Neural cell (in vitro differentiated cells): ENCODE measurements around the gene TMC3.

Experiments
- TAF1 ChIP-seq: IDR thresholded peaks from 2 replicates; pipeline ENCODE4 v1.6.1; 2012; ENCODE audit warnings: low read depth
- TF ChIP-seq, protein P1 (sequence below): fragments of 450-650 bp; IDR thresholded peaks from 2 replicates; pipeline ENCODE4 v1.5.1; 2014; ENCODE audit warnings: antibody characterized with exemption, mild to moderate bottlenecking, moderate library complexity; ENCODE audit not compliant: poor library complexity, severe bottlenecking
- TF ChIP-seq, protein P2 (sequence below): IDR thresholded peaks from 2 replicates; pipeline ENCODE4 v1.6.1; 2012; ENCODE audit warnings: borderline replicate concordance

DNA sequence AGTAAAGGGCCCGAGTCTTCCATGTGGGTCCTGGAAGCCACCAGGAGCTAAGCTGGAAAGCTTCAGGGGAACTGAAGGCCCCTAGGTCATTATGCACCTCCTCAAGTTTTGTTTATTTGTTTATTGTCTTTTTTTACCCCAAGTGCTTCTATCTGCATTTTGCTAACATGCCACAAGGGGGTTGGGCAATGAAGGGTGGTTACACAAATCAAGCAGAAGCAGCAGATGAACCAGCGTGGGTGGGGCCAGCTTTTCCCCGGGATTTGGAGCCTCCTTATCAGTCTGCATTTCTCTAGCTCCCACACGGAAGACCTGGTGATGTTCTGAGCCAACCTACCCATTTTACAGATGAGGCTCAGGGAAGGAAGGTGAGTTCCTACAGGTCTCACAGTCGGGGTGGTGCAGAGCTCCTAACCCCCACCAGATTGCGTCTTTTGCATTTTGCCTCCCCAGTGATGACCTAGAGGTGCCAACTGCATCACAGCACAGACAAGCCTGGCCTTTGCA, 16.8 kb downstream of the TMC3 start:
- no peak for TF ChIP-seq TAF1
- TF ChIP-seq, protein P1, sequence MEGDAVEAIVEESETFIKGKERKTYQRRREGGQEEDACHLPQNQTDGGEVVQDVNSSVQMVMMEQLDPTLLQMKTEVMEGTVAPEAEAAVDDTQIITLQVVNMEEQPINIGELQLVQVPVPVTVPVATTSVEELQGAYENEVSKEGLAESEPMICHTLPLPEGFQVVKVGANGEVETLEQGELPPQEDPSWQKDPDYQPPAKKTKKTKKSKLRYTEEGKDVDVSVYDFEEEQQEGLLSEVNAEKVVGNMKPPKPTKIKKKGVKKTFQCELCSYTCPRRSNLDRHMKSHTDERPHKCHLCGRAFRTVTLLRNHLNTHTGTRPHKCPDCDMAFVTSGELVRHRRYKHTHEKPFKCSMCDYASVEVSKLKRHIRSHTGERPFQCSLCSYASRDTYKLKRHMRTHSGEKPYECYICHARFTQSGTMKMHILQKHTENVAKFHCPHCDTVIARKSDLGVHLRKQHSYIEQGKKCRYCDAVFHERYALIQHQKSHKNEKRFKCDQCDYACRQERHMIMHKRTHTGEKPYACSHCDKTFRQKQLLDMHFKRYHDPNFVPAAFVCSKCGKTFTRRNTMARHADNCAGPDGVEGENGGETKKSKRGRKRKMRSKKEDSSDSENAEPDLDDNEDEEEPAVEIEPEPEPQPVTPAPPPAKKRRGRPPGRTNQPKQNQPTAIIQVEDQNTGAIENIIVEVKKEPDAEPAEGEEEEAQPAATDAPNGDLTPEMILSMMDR, result no peak
- TF ChIP-seq, protein P2, sequence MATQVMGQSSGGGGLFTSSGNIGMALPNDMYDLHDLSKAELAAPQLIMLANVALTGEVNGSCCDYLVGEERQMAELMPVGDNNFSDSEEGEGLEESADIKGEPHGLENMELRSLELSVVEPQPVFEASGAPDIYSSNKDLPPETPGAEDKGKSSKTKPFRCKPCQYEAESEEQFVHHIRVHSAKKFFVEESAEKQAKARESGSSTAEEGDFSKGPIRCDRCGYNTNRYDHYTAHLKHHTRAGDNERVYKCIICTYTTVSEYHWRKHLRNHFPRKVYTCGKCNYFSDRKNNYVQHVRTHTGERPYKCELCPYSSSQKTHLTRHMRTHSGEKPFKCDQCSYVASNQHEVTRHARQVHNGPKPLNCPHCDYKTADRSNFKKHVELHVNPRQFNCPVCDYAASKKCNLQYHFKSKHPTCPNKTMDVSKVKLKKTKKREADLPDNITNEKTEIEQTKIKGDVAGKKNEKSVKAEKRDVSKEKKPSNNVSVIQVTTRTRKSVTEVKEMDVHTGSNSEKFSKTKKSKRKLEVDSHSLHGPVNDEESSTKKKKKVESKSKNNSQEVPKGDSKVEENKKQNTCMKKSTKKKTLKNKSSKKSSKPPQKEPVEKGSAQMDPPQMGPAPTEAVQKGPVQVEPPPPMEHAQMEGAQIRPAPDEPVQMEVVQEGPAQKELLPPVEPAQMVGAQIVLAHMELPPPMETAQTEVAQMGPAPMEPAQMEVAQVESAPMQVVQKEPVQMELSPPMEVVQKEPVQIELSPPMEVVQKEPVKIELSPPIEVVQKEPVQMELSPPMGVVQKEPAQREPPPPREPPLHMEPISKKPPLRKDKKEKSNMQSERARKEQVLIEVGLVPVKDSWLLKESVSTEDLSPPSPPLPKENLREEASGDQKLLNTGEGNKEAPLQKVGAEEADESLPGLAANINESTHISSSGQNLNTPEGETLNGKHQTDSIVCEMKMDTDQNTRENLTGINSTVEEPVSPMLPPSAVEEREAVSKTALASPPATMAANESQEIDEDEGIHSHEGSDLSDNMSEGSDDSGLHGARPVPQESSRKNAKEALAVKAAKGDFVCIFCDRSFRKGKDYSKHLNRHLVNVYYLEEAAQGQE, result no peak
